ENCODE data around the gene COX7A2L. TPM values are rescaled to one million over a fixed set of nuclear protein-coding genes. Genes with fewer than 3 reads are reported as not detected.

COX7A2L gene
- total and polyA plus RNA-seq, 4 donors, result 55.0 to 102 (median 77.0) TPM

GRCh38 chr2:42372474-42373200, 11.6 kb upstream of the COX7A2L start:
- 83% methylated on average over 3 of the region's 3 CpGs for WGBS
- H3K9ac ChIP-seq (ENCODE audit: low read depth in 1 of 2, low read length in 2 of 2), result no peak overlapping the region
- H3K27me3 ChIP-seq (ENCODE audit: control insufficient read depth in 4 of 4, insufficient read depth in 4 of 4, low read length in 3 of 4), result no peaks in the 10 kb centered on the region
- no peaks in the 10 kb centered on the region for H3K36me3 ChIP-seq (ENCODE audit: control insufficient read depth in 4 of 4, insufficient read depth in 3 of 4, low read depth in 1 of 4, low read length in 3 of 4)
- H3K4me1 ChIP-seq (ENCODE audit: control insufficient read depth in 4 of 4, insufficient read depth in 4 of 4, low read length in 3 of 4), result no peaks in the 10 kb centered on the region
- H3K9me3 ChIP-seq (ENCODE audit: control insufficient read depth in 4 of 4, low read length in 3 of 4), result no peaks in the 10 kb centered on the region
- no peak for DNase-seq (ENCODE audit: low spot score)
- no peak overlapping the region for H3K27ac ChIP-seq (ENCODE audit: low read depth in 1 of 2, low read length in 2 of 2)
- TF ChIP-seq RXRA (IDR thresholded peaks at IDR 0.05), result no peak
- no peak for TF ChIP-seq JUND (IDR thresholded peaks at IDR 0.05)
- no peak for TF ChIP-seq RAD21 (IDR thresholded peaks at IDR 0.05)
- no peak for TF ChIP-seq ZBTB33 (IDR thresholded peaks at IDR 0.05)
- no peak for TF ChIP-seq FOXA2 (IDR thresholded peaks at IDR 0.05)
- TF ChIP-seq GABPA (IDR thresholded peaks at IDR 0.05 in 1 of 2, conservative IDR thresholded peaks at IDR 0.05 in 1 of 2), result no peak
- no peak for TF ChIP-seq MAX (IDR thresholded peaks at IDR 0.05)
- TF ChIP-seq TAF1 (conservative IDR thresholded peaks at IDR 0.05), result no peak
- no peak for TF ChIP-seq EGR1 (IDR thresholded peaks at IDR 0.05; ENCODE audit: low read depth in 2 of 2)
- no peak overlapping the region for H3K4me3 ChIP-seq (ENCODE audit: low read depth in 1 of 3, low read length in 3 of 3)

GRCh38 chr2:42371611-42372473, 10.8 kb upstream of the COX7A2L start:
- H3K9ac ChIP-seq (ENCODE audit: low read depth in 1 of 2, low read length in 2 of 2), result no peak overlapping the region
- TF ChIP-seq JUND (IDR thresholded peaks at IDR 0.05) (no peak), REST (IDR thresholded peaks at IDR 0.05) (no peak), HNF4G (IDR thresholded peaks at IDR 0.05) (no peak), GABPA (IDR thresholded peaks at IDR 0.05 in 1 of 2, conservative IDR thresholded peaks at IDR 0.05 in 1 of 2) (no peak), MAX (IDR thresholded peaks at IDR 0.05) (no peak), EGR1 (IDR thresholded peaks at IDR 0.05; ENCODE audit: low read depth in 2 of 2) (no peak), HNF4A (conservative IDR thresholded peaks at IDR 0.05) (no peak), ATF3 (IDR thresholded peaks at IDR 0.05) (no peak), SP1 (IDR thresholded peaks at IDR 0.05) (no peak), FOXA1 (IDR thresholded peaks at IDR 0.05) (no peak), TAF1 (conservative IDR thresholded peaks at IDR 0.05) (no peak), RXRA (IDR thresholded peaks at IDR 0.05) (no peak), CTCF (IDR thresholded peaks at IDR 0.05; ENCODE audit: low read depth, low read length, missing input control) (no peak), ZBTB33 (IDR thresholded peaks at IDR 0.05) (no peak), RAD21 (IDR thresholded peaks at IDR 0.05) (no peak), YY1 (IDR thresholded peaks at IDR 0.05) (no peak), NR2F2 (IDR thresholded peaks at IDR 0.05) (no peak), FOXA2 (IDR thresholded peaks at IDR 0.05) (no peak)
- WGBS, result 91% methylated on average over 11 of the region's 11 CpGs
- H3K27ac ChIP-seq (ENCODE audit: low read depth in 1 of 2, low read length in 2 of 2), result no peak overlapping the region
- no peaks in the 10 kb centered on the region for H3K27me3 ChIP-seq (ENCODE audit: control insufficient read depth in 4 of 4, insufficient read depth in 4 of 4, low read length in 3 of 4)
- no peaks in the 10 kb centered on the region for H3K4me1 ChIP-seq (ENCODE audit: control insufficient read depth in 4 of 4, insufficient read depth in 4 of 4, low read length in 3 of 4)
- H3K4me3 ChIP-seq (ENCODE audit: low read depth in 1 of 3, low read length in 3 of 3), result no peak overlapping the region
- no peaks in the 10 kb centered on the region for H3K9me3 ChIP-seq (ENCODE audit: control insufficient read depth in 4 of 4, low read length in 3 of 4)
- H3K36me3 ChIP-seq (ENCODE audit: control insufficient read depth in 4 of 4, insufficient read depth in 3 of 4, low read depth in 1 of 4, low read length in 3 of 4), result no peaks in the 10 kb centered on the region
- no peak for DNase-seq (ENCODE audit: low spot score)
